ENCODE data around the gene RUNX2. TPM values are rescaled to one million over a fixed set of nuclear protein-coding genes. Genes with fewer than 3 reads are reported as not detected.

The RUNX2 gene
- total RNA-seq, 1 donor from 2014 or later, result 26.1 TPM

DNA sequence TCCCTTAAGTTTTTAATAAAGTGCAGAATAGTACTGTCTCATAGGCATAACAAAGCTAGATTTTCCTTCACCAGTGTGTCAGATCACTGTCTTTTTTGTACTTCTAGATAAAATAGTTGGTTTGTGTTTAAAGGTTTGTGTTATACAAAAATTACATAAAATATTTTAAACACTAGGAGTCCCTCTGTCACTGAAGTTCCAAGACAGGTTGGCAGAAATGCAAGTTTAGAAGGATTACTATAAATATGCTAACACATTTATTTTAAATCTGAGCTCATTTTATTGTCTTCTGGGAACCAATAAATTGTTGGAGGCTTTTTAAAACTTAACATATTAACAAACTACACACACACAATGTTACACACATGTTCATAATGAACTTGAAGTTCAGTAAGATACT, 30.8 kb upstream of the RUNX2 start:
- H4K20me1 ChIP-seq (ENCODE audit: insufficient read depth, low read length), result no peaks in the 10 kb centered on the region
- H3K27me3 Mint-ChIP-seq (ENCODE audit: low read depth, unreplicated experiment), result no peaks in the 10 kb centered on the region
- no peak overlapping the region for H3K27ac Mint-ChIP-seq (ENCODE audit: unreplicated experiment)
- TF ChIP-seq, protein P1, sequence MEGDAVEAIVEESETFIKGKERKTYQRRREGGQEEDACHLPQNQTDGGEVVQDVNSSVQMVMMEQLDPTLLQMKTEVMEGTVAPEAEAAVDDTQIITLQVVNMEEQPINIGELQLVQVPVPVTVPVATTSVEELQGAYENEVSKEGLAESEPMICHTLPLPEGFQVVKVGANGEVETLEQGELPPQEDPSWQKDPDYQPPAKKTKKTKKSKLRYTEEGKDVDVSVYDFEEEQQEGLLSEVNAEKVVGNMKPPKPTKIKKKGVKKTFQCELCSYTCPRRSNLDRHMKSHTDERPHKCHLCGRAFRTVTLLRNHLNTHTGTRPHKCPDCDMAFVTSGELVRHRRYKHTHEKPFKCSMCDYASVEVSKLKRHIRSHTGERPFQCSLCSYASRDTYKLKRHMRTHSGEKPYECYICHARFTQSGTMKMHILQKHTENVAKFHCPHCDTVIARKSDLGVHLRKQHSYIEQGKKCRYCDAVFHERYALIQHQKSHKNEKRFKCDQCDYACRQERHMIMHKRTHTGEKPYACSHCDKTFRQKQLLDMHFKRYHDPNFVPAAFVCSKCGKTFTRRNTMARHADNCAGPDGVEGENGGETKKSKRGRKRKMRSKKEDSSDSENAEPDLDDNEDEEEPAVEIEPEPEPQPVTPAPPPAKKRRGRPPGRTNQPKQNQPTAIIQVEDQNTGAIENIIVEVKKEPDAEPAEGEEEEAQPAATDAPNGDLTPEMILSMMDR (IDR thresholded peaks at IDR 0.05; ENCODE audit: insufficient read depth, low read depth, low read length), result no peak
- no peak for TF ChIP-seq EZH2 (IDR thresholded peaks at IDR 0.05; ENCODE audit: insufficient read depth, low read length)
- H3K9me3 ChIP-seq (ENCODE audit: insufficient read depth, low read depth, low read length), result no peaks in the 10 kb centered on the region
- H3K36me3 ChIP-seq (ENCODE audit: insufficient read depth, low read length), result no peaks in the 10 kb centered on the region
- H2AFZ ChIP-seq (ENCODE audit: low read depth, low read length), result no peak overlapping the region
- H3K4me3 Mint-ChIP-seq (ENCODE audit: unreplicated experiment), result no peak overlapping the region
- H3K4me2 ChIP-seq (ENCODE audit: low read length), result no peak overlapping the region
- H3K9ac ChIP-seq (ENCODE audit: low read length), result no peak overlapping the region
- H3K9me3 Mint-ChIP-seq (ENCODE audit: unreplicated experiment), result peaks cover 5% of the 10 kb centered on the region
- H3K27ac ChIP-seq (ENCODE audit: low read depth, low read length), result no peak overlapping the region
- DNase-seq (ENCODE audit: low read depth) (no peak), FAIRE-seq (no peak)
- H3K27me3 ChIP-seq (ENCODE audit: insufficient read depth, low read length), result no peaks in the 10 kb centered on the region
- H3K4me1 Mint-ChIP-seq (ENCODE audit: low read depth, unreplicated experiment), result no peaks in the 10 kb centered on the region
- H3K4me3 ChIP-seq (ENCODE audit: insufficient read depth, low read depth, low read length), result no peak overlapping the region
- H3K36me3 Mint-ChIP-seq (ENCODE audit: low read depth, unreplicated experiment), result peaks cover 3% of the 10 kb centered on the region
- H3K79me2 ChIP-seq (ENCODE audit: insufficient read depth, low read length), result no peaks in the 10 kb centered on the region
- no peaks in the 10 kb centered on the region for H3K4me1 ChIP-seq (ENCODE audit: insufficient read depth, low read length)

DNA sequence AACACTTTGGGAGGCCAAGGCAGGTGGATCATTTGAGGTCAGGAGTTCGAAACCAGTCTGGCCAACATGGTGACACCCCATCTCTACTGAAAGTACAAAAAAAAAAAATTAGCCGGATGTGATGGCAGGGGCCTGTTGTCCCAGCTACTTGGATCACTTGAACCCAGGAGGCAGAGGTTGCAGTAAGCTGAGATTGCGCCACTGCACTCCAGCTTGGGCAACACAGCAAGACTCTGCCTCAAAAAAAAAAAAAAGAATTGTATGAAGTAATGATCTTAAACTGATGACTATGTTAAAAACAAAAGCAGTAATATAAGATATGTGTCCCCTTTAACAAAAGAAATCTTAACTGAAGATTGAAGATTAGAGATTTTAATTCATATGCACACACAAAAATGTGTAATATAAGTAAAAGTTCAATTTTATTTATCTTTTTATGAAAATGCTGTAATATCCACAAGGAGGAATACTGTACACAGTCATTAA, 29.0 kb upstream of the RUNX2 start:
- H3K4me1 Mint-ChIP-seq (ENCODE audit: low read depth, unreplicated experiment), result no peaks in the 10 kb centered on the region
- Histone ChIP-seq H3K79me2 (ENCODE audit: insufficient read depth, low read length) (no peaks in the 10 kb centered on the region), H3K36me3 (ENCODE audit: insufficient read depth, low read length) (no peaks in the 10 kb centered on the region), H3K9ac (ENCODE audit: low read length) (no peak overlapping the region), H3K27ac (ENCODE audit: low read depth, low read length) (no peak overlapping the region), H3K4me1 (ENCODE audit: insufficient read depth, low read length) (no peaks in the 10 kb centered on the region), H3K4me3 (ENCODE audit: insufficient read depth, low read depth, low read length) (no peak overlapping the region), H3K27me3 (ENCODE audit: insufficient read depth, low read length) (no peaks in the 10 kb centered on the region), H3K9me3 (ENCODE audit: insufficient read depth, low read depth, low read length) (no peaks in the 10 kb centered on the region), H2AFZ (ENCODE audit: low read depth, low read length) (no peak overlapping the region), H3K4me2 (ENCODE audit: low read length) (no peak overlapping the region), H4K20me1 (ENCODE audit: insufficient read depth, low read length) (no peaks in the 10 kb centered on the region)
- H3K27me3 Mint-ChIP-seq (ENCODE audit: low read depth, unreplicated experiment), result no peaks in the 10 kb centered on the region
- TF ChIP-seq, protein P1 (IDR thresholded peaks at IDR 0.05; ENCODE audit: insufficient read depth, low read depth, low read length), result no peak
- no peak for TF ChIP-seq EZH2 (IDR thresholded peaks at IDR 0.05; ENCODE audit: insufficient read depth, low read length)
- no peak for FAIRE-seq
- H3K36me3 Mint-ChIP-seq (ENCODE audit: low read depth, unreplicated experiment), result peaks cover 3% of the 10 kb centered on the region
- no peak overlapping the region for H3K4me3 Mint-ChIP-seq (ENCODE audit: unreplicated experiment)
- H3K27ac Mint-ChIP-seq (ENCODE audit: unreplicated experiment), result no peak overlapping the region
- peaks cover 5% of the 10 kb centered on the region for H3K9me3 Mint-ChIP-seq (ENCODE audit: unreplicated experiment)
- no peak for DNase-seq (ENCODE audit: low read depth)

DNA sequence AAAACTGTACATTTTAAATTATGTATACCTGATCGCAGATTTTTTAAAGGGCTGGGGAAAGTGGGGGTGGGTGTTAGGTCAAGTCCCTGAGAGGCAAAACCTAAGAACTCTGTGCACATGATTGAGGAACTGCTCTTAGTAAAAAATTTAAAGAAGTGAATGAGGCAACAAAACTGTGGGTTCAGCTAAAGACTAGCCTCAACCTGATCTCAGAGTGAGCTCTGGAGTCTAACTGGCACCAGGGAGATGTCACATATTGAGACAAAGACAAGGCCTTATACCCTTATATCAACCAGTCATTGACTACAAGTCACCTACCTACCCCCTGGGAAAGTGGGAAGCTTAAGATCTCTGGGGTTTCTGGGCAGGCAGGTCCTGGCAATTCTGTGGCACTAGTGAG, 27.4 kb upstream of the RUNX2 start:
- Histone ChIP-seq H3K27me3 (ENCODE audit: insufficient read depth, low read length) (no peaks in the 10 kb centered on the region), H4K20me1 (ENCODE audit: insufficient read depth, low read length) (no peaks in the 10 kb centered on the region), H3K79me2 (ENCODE audit: insufficient read depth, low read length) (no peaks in the 10 kb centered on the region), H3K9me3 (ENCODE audit: insufficient read depth, low read depth, low read length) (no peaks in the 10 kb centered on the region), H3K36me3 (ENCODE audit: insufficient read depth, low read length) (no peaks in the 10 kb centered on the region), H3K4me3 (ENCODE audit: insufficient read depth, low read depth, low read length) (no peak overlapping the region), H3K9ac (ENCODE audit: low read length) (no peak overlapping the region), H3K4me2 (ENCODE audit: low read length) (no peak overlapping the region), H3K4me1 (ENCODE audit: insufficient read depth, low read length) (no peaks in the 10 kb centered on the region), H3K27ac (ENCODE audit: low read depth, low read length) (no peak overlapping the region), H2AFZ (ENCODE audit: low read depth, low read length) (no peak overlapping the region)
- Mint-ChIP-seq H3K27me3 (ENCODE audit: low read depth, unreplicated experiment) (no peaks in the 10 kb centered on the region), H3K4me1 (ENCODE audit: low read depth, unreplicated experiment) (no peaks in the 10 kb centered on the region), H3K4me3 (ENCODE audit: unreplicated experiment) (no peak overlapping the region), H3K36me3 (ENCODE audit: low read depth, unreplicated experiment) (no peaks in the 10 kb centered on the region), H3K9me3 (ENCODE audit: unreplicated experiment) (peaks cover 3% of the 10 kb centered on the region), H3K27ac (ENCODE audit: unreplicated experiment) (no peak overlapping the region)
- DNase-seq (ENCODE audit: low read depth), result no peak
- no peak for TF ChIP-seq EZH2 (IDR thresholded peaks at IDR 0.05; ENCODE audit: insufficient read depth, low read length)
- TF ChIP-seq, protein P1 (IDR thresholded peaks at IDR 0.05; ENCODE audit: insufficient read depth, low read depth, low read length), result no peak
- no peak for FAIRE-seq
